ENCODE measurements around the gene CLTC.

The CLTC gene

DNA sequence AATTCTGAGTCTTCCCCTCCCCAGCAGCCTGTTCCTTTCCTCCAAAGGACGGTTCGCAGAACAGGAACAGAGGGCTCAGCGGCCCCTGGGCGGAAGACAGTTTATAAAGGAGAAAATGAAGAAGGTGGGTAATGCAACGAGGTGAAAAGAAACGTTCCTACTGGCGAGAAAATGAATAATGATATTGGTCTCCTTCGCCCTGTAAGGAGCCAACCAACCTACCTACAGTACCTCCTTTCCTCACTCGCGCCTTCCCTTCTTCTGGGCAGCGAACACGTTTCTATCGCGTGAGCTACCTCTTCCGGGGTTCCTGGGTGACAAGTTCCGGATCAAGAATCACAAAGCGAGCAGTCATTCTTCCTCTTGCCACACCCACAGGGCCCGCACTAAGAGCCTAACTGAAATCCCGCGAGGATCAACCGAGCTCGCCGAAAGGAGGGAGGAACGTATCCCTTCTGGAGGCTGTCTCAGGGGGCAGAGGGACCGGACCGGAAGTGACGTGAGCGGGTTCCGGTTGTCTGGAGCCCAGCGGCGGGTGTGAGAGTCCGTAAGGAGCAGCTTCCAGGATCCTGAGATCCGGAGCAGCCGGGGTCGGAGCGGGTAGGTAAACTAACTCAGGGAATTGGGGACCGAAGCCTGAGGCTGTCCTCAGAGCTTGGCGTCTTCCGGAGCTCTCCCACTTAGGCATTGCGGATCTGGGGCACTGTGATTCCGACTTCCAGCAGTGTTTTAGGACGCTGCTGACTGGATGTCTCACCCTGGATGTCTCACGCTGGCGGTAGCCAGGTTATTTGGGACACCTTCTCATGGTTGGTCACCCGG lies 87.7 kb downstream of the CLTC start, which contains the start of the genes PTRH2 and VMP1:
PTRH2 (minus strand) TSS at position 282 of the 822 bp plus-strand sequence. CDS start 9,452 bp downstream, outside the sequence.
VMP1 (plus strand) TSS at position 506 of the 822 bp plus-strand sequence. CDS start 23,793 bp downstream, outside the sequence.
- TF ChIP-seq CTCF (IDR thresholded peaks at IDR 0.05; ENCODE audit: borderline replicate concordance, insufficient read depth, low read depth, low read length): no peak
- peak within 1 kb of the TSS; percentile 79 for H3K4me3 ChIP-seq (ENCODE audit: low read depth, low read length)

GRCh38 chr17:59707971-59708430 lies 88.3 kb downstream of the CLTC start:
- H3K4me3 ChIP-seq (ENCODE audit: low read depth, low read length): peak overlapping the region; percentile 79

GRCh38 chr17:59711936-59712335 lies 92.2 kb downstream of the CLTC start:
- no peak for TF ChIP-seq CTCF (IDR thresholded peaks at IDR 0.05; ENCODE audit: borderline replicate concordance, insufficient read depth, low read depth, low read length)

More at GRCh38 chr17:59707971-59708430, 88.3 kb downstream of the CLTC start:
- no peak for TF ChIP-seq CTCF (IDR thresholded peaks at IDR 0.05; ENCODE audit: borderline replicate concordance, insufficient read depth, low read depth, low read length)

DNA sequence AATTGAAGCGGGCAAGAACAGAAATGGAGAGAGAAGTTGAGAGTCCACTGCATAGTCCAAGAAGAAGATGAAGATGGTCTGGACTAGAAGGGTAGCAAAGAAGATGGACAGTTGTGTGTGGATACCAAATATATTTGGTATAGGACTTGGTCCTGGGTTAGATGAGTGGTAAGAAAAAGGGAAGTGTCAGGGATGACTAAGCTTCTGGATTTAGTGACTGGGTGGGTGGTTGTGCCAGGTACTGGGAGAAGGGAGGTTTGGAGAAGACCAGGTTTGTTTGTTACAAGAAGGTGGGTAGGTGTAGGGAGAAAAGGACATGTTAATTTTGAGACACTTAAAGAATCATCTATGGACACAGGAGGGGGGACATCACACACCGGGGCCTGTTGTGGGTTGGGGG lies 93.2 kb downstream of the CLTC start:
- no peak for TF ChIP-seq CTCF (IDR thresholded peaks at IDR 0.05; ENCODE audit: borderline replicate concordance, insufficient read depth, low read depth, low read length)
- no peak overlapping the region for H3K4me3 ChIP-seq (ENCODE audit: low read depth, low read length)

More at GRCh38 chr17:59711936-59712335, 92.2 kb downstream of the CLTC start:
- no peak overlapping the region for H3K4me3 ChIP-seq (ENCODE audit: low read depth, low read length)

DNA sequence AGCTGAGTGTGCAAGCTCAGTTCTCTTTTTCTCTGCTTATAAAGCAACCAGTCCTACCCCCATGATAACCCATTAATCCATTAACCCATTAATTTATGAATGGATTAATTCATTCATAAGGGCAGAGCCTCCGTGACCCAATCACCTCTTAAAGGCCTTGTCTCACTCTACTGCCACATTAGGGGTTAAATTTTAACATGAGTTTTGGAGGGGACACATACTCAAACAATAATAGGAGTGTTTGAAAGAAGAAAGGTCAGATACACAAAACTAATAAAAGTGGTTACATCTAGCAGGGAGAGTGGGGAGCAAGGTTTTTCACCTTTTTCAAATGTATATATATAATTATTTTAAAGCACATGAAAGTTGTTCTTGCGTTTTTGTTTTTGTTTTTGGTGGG lies 94.6 kb downstream of the CLTC start:
- H3K4me3 ChIP-seq (ENCODE audit: low read depth, low read length): no peak overlapping the region

DNA sequence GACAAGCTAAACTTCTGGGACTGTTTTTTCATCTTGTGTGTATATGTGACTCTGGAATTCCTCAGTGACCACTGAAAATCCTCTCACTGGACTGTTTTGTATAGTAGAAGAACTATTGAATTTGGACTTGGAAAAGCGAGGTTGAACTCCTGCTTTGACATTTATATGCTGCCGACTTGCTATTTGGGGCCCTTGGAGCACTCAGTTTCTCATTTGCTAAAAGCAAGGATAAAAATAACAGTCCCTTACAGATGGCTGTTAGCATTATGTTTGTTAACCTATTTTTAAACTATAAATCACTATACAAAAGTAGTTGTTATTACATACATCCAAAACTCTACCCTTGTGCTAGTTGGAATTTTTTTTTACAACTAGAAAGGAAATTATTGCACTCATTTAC lies 96.7 kb downstream of the CLTC start:
- H3K4me3 ChIP-seq (ENCODE audit: low read depth, low read length): no peak overlapping the region
- TF ChIP-seq CTCF (IDR thresholded peaks at IDR 0.05; ENCODE audit: borderline replicate concordance, insufficient read depth, low read depth, low read length): no peak

More for the DNA sequence above, 94.6 kb downstream of the CLTC start:
- no peak for TF ChIP-seq CTCF (IDR thresholded peaks at IDR 0.05; ENCODE audit: borderline replicate concordance, insufficient read depth, low read depth, low read length)

GRCh38 chr17:59719526-59719925 lies 99.8 kb downstream of the CLTC start:
- TF ChIP-seq CTCF (IDR thresholded peaks at IDR 0.05; ENCODE audit: borderline replicate concordance, insufficient read depth, low read depth, low read length): no peak
- no peak overlapping the region for H3K4me3 ChIP-seq (ENCODE audit: low read depth, low read length)
